Gastrocnemius medialis (tissue), 4 donors: ENCODE data around the gene SS18.

Experiments
- CTCF ChIP-seq, 5 experiments: fragments of 450-650 bp in 3 of 5; fragments of 200-600 bp in 2 of 5; sonication (generic) in 2 of 5; IDR thresholded peaks in 4 of 5; conservative IDR thresholded peaks in 1 of 5; 1 replicate in 4 of 5; 2 replicates in 1 of 5; pipeline ENCODE4 v1.5.1; 2016 to 2019; ENCODE audit warnings: antibody characterized with exemption in 5 of 5, mild to moderate bottlenecking in 3 of 5, moderate library complexity in 3 of 5
- POLR2A ChIP-seq, 2 donors: fragments of 450-650 bp; IDR thresholded peaks; one replicate each; pipeline ENCODE4 v1.6.1; 2017; ENCODE audit warnings: antibody characterized with exemption in 2 of 2, mild to moderate bottlenecking in 2 of 2, moderate library complexity in 2 of 2

- TF ChIP-seq CTCF (IDR thresholded peaks at IDR 0.05 in 4 of 5, conservative IDR thresholded peaks at IDR 0.05 in 1 of 5), result no peak
- no peak for TF ChIP-seq POLR2A (IDR thresholded peaks at IDR 0.05)
Measured at GRCh38 chr18:26014462-26014861, 76.0 kb downstream of the SS18 start.
